ENCODE measurements around the gene PCDHA1. TPM values are rescaled to one million over a fixed set of nuclear protein-coding genes. Genes with fewer than 3 reads are reported as not detected.

Gene PCDHA1
- polyA plus RNA-seq, 1 of the 3 experiments (the other 2 are of a cell fraction), result 0.16 TPM

GRCh38 chr5:140978260-140978659, 192.3 kb downstream of the PCDHA1 start:
- Histone ChIP-seq H3K9ac (no peak overlapping the region), H3K79me2 (ENCODE audit: insufficient read depth) (no peaks in the 10 kb centered on the region), H3K27me3 (ENCODE audit: insufficient read depth) (no peaks in the 10 kb centered on the region), H3K4me2 (no peak overlapping the region), H3K4me3 (ENCODE audit: low read depth in 2 of 2, low read length in 1 of 2) (no peak overlapping the region), H3F3A (replicated peaks; ENCODE audit: insufficient read depth) (no peaks in the 10 kb centered on the region), H3K9me2 (no peaks in the 10 kb centered on the region), H3K27ac (ENCODE audit: low read depth in 2 of 2, low read length in 1 of 2) (peak overlapping the region in 1 of 2 experiments; percentile 98; a peak in 2 of 4 replicates), H3K36me3 (replicated peaks in 1 of 2; ENCODE audit: control insufficient read depth in 1 of 2, insufficient read depth in 2 of 2, low read length in 1 of 2) (peaks cover 0 to 2% of the 10 kb centered on the region in 2 experiments), H4K20me1 (ENCODE audit: insufficient read depth) (no peaks in the 10 kb centered on the region), H3K4me1 (ENCODE audit: control insufficient read depth in 1 of 2, insufficient read depth in 2 of 2, low read depth in 1 of 2, low read length in 1 of 2) (peaks cover 9 to 41% of the 10 kb centered on the region in 2 experiments; a peak in 3 of 4 replicates), H3K9me3 (no peaks in the 10 kb centered on the region), H2AFZ (ENCODE audit: low read depth) (no peak overlapping the region)
- POLR2A ChIA-PET, result interaction anchor here (0.9 to 4.2 kb wide), 4 partner anchors 12 to 52 kb away, joined by 3 to 23 read pairs (median 4); partner anchors contain the start of genes PCDHAC1 and PCDHAC2
- WGBS (ENCODE audit: low lambda C conversion rate), result 31% methylated on average over 2 of the region's 2 CpGs
- TF ChIP-seq MXI1 (IDR thresholded peaks at IDR 0.05; ENCODE audit: low read depth, low read length) (peak; percentile 79), RXRA (IDR thresholded peaks at IDR 0.05; ENCODE audit: borderline replicate concordance, low read depth) (no peak), EP300 (IDR thresholded peaks at IDR 0.05; ENCODE audit: borderline replicate concordance in 1 of 2, low read depth in 1 of 2, low read length in 1 of 2) (peak in 1 of 2 experiments; percentile 54; a peak in 1 of 4 replicates), RCOR1 (IDR thresholded peaks at IDR 0.05; ENCODE audit: low read length) (peak; percentile 74; the same call in 1 of the 2 replicates), TCF12 (IDR thresholded peaks at IDR 0.05) (peak; percentile 10; the same call in 1 of the 2 replicates), CHD2 (IDR thresholded peaks at IDR 0.05; ENCODE audit: low read length, partially characterized antibody) (peak; percentile 49), RAD21 (IDR thresholded peaks at IDR 0.05; ENCODE audit: low read length) (peak; percentile 48), GATA2 (CRISPR knock-in tag; IDR thresholded peaks at IDR 0.05) (peak; percentile 78), TEAD4 (IDR thresholded peaks at IDR 0.05; ENCODE audit: borderline replicate concordance, insufficient read depth) (no peak)
- CTCF ChIA-PET, result interaction anchor here (0.6 to 3.7 kb wide), 6 partner anchors 11 to 137 kb away, joined by 3 to 20 read pairs (median 6); partner anchors contain the start of genes PCDHA8 and PCDHAC1
- peak; percentile 50 for DNase-seq

GRCh38 chr5:140978983-140979382, 193.0 kb downstream of the PCDHA1 start:
- Histone ChIP-seq H3K27me3 (ENCODE audit: insufficient read depth) (no peaks in the 10 kb centered on the region), H3F3A (replicated peaks; ENCODE audit: insufficient read depth) (no peaks in the 10 kb centered on the region), H3K4me3 (ENCODE audit: low read depth in 2 of 2, low read length in 1 of 2) (no peak overlapping the region), H3K4me2 (no peak overlapping the region), H2AFZ (ENCODE audit: low read depth) (no peak overlapping the region), H3K79me2 (ENCODE audit: insufficient read depth) (no peaks in the 10 kb centered on the region), H3K4me1 (ENCODE audit: control insufficient read depth in 1 of 2, insufficient read depth in 2 of 2, low read depth in 1 of 2, low read length in 1 of 2) (peaks cover 9 to 37% of the 10 kb centered on the region in 2 experiments; a peak in 3 of 4 replicates), H3K27ac (ENCODE audit: low read depth in 2 of 2, low read length in 1 of 2) (peak overlapping the region in 1 of 2 experiments; percentile 98; a peak in 2 of 4 replicates), H4K20me1 (ENCODE audit: insufficient read depth) (no peaks in the 10 kb centered on the region), H3K9me3 (no peaks in the 10 kb centered on the region), H3K9me2 (no peaks in the 10 kb centered on the region), H3K36me3 (replicated peaks in 1 of 2; ENCODE audit: control insufficient read depth in 1 of 2, insufficient read depth in 2 of 2, low read length in 1 of 2) (peaks cover 0 to 2% of the 10 kb centered on the region in 2 experiments), H3K9ac (no peak overlapping the region)
- POLR2A ChIA-PET, result interaction anchor here (0.9 to 4.2 kb wide), 3 partner anchors 13 to 22 kb away, joined by 3 to 23 read pairs (median 6); partner anchors contain the start of gene PCDHAC2
- CTCF ChIA-PET, result interaction anchor here (0.9 to 3.7 kb wide), 5 partner anchors 9 to 138 kb away, joined by 3 to 20 read pairs (median 7); partner anchors contain the start of gene PCDHA8
- WGBS (ENCODE audit: low lambda C conversion rate), result 45% methylated on average over 1 of the region's 1 CpG
- DNase-seq, result no peak
- TF ChIP-seq MXI1 (IDR thresholded peaks at IDR 0.05; ENCODE audit: low read depth, low read length) (peak; percentile 62; the same call in 1 of the 2 replicates), FOXM1 (IDR thresholded peaks at IDR 0.05; ENCODE audit: low read depth) (no peak), TAF1 (IDR thresholded peaks at IDR 0.05; ENCODE audit: borderline replicate concordance, low read depth, low read length) (no peak), PBX3 (IDR thresholded peaks at IDR 0.05) (no peak), RAD21 (IDR thresholded peaks at IDR 0.05; ENCODE audit: low read length) (0 out of 2 replicates have a peak, but pooled peaks have one; percentile 9), NRF1 (IDR thresholded peaks at IDR 0.05; ENCODE audit: low read depth, low read length) (no peak), USF2 (IDR thresholded peaks at IDR 0.05; ENCODE audit: borderline replicate concordance, low read depth, low read length) (no peak), EP300 (IDR thresholded peaks at IDR 0.05; ENCODE audit: borderline replicate concordance in 1 of 2, low read depth in 1 of 2, low read length in 1 of 2) (peak in 1 of 2 experiments; percentile 56; a peak in 2 of 4 replicates), REST (IDR thresholded peaks at IDR 0.05; ENCODE audit: low read depth, low read length) (no peak), RCOR1 (IDR thresholded peaks at IDR 0.05; ENCODE audit: low read length) (peak; percentile 45; the same call in 1 of the 2 replicates), MAX (IDR thresholded peaks at IDR 0.05; ENCODE audit: low read depth) (no peak), ELF1 (IDR thresholded peaks at IDR 0.05) (no peak), IRF3 (IDR thresholded peaks at IDR 0.05; ENCODE audit: low read depth, low read length) (no peak), MEF2A (IDR thresholded peaks at IDR 0.05; ENCODE audit: borderline replicate concordance, low read depth) (no peak)
